Thyroid gland (tissue), 4 donors: ENCODE results near the gene SLC25A45.

ENCODE experiments used
- CTCF ChIP-seq, 6 experiments: fragments of 200-600 bp in 3 of 6; fragments of 450-650 bp in 3 of 6; sonication (generic) in 3 of 6; IDR thresholded peaks; one replicate each; pipeline ENCODE4 v1.5.1; 2016 to 2019; ENCODE audit warnings: antibody characterized with exemption in 6 of 6, mild to moderate bottlenecking in 2 of 6, inconsistent platforms in 1 of 6, moderate library complexity in 1 of 6
- POLR2A ChIP-seq, 2 donors: fragments of 450-650 bp; IDR thresholded peaks; one replicate each; pipeline ENCODE4 v1.6.1; 2017; ENCODE audit warnings: antibody characterized with exemption in 2 of 2, mild to moderate bottlenecking in 2 of 2, moderate library complexity in 1 of 2

- TF ChIP-seq POLR2A (IDR thresholded peaks at IDR 0.05) = no peak
- no peak for TF ChIP-seq CTCF (IDR thresholded peaks at IDR 0.05)
Observed at GRCh38 chr11:65353900-65354264, 28.6 kb downstream of the SLC25A45 start.
